ENCODE results near the gene NINL. TPM values are rescaled to one million over a fixed set of nuclear protein-coding genes. Genes with fewer than 3 reads are reported as not detected.
A peak's percentile ranks its signal among the peaks of the same experiment; 100 is the strongest.

Gene NINL
- total and polyA plus RNA-seq, 2 of the 4 experiments (the other 2 are of a cell fraction), result 3.0 to 10.4 TPM

DNA sequence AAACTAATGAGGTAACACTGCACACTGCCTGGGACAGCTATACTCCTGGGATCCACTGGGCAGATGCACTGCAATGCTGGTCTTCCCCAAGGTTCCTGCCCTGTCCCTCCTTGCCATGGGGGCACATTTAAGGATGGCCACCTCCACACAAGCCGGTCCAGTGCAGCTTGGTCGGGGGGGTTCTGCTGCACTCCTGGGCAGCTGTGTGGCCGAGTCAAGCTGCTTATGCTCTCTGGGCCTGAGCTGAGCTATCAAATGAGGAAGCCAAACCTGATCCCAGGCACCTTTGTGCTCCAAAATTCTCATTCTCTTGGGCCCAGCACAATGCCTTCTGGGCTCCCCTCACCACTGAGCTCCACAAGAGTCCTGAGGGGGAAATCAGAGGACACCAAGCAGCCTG, 37.3 kb downstream of the NINL start:
- H3K4me2 ChIP-seq (ENCODE audit: low read depth, low read length), result no peak overlapping the region
- H4K5ac ChIP-seq (ENCODE audit: low read depth, low read length), result no peak overlapping the region
- no peak overlapping the region for H3K56ac ChIP-seq (ENCODE audit: extremely low read depth, insufficient read depth, low read length)
- no peak overlapping the region for H2BK5ac ChIP-seq (ENCODE audit: low read depth, low read length, poor library complexity, severe bottlenecking)
- H2BK15ac ChIP-seq (ENCODE audit: low read depth, low read length), result no peak overlapping the region
- ATAC-seq (ENCODE audit: low read depth) (no peak), DNase-seq (no peak)
- no peak overlapping the region for H2AK5ac ChIP-seq (ENCODE audit: low read depth, low read length)
- H3K9me1 ChIP-seq (ENCODE audit: insufficient read depth, low read length), result peaks cover 37% of the 10 kb centered on the region
- TF ChIP-seq CHD1 (IDR thresholded peaks at IDR 0.05; ENCODE audit: low read depth, low read length) (no peak), FOS (IDR thresholded peaks at IDR 0.05; ENCODE audit: low read depth, low read length) (no peak), NFE2L2 (IDR thresholded peaks at IDR 0.05; ENCODE audit: low read depth, low read length) (no peak), SMC3 (IDR thresholded peaks at IDR 0.05; ENCODE audit: low read depth, low read length) (no peak), CEBPB (IDR thresholded peaks at IDR 0.05; ENCODE audit: low read depth, low read length) (no peak), RAD21 (IDR thresholded peaks at IDR 0.05; ENCODE audit: low read length) (no peak), MAFK (IDR thresholded peaks at IDR 0.05; ENCODE audit: low read depth, low read length) (no peak), POLR2A (IDR thresholded peaks at IDR 0.05; ENCODE audit: low read depth, low read length) (no peak), RCOR1 (IDR thresholded peaks at IDR 0.05; ENCODE audit: insufficient replicate concordance, low read length) (no peak), RFX5 (IDR thresholded peaks at IDR 0.05; ENCODE audit: low read depth, low read length) (no peak), MXI1 (IDR thresholded peaks at IDR 0.05; ENCODE audit: borderline replicate concordance, low read depth, low read length) (no peak), MAZ (IDR thresholded peaks at IDR 0.05; ENCODE audit: borderline replicate concordance, low read depth, low read length) (no peak), BHLHE40 (IDR thresholded peaks at IDR 0.05; ENCODE audit: low read depth, low read length) (no peak)
- TF ChIP-seq, protein P1, sequence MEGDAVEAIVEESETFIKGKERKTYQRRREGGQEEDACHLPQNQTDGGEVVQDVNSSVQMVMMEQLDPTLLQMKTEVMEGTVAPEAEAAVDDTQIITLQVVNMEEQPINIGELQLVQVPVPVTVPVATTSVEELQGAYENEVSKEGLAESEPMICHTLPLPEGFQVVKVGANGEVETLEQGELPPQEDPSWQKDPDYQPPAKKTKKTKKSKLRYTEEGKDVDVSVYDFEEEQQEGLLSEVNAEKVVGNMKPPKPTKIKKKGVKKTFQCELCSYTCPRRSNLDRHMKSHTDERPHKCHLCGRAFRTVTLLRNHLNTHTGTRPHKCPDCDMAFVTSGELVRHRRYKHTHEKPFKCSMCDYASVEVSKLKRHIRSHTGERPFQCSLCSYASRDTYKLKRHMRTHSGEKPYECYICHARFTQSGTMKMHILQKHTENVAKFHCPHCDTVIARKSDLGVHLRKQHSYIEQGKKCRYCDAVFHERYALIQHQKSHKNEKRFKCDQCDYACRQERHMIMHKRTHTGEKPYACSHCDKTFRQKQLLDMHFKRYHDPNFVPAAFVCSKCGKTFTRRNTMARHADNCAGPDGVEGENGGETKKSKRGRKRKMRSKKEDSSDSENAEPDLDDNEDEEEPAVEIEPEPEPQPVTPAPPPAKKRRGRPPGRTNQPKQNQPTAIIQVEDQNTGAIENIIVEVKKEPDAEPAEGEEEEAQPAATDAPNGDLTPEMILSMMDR (conservative IDR thresholded peaks at IDR 0.05; ENCODE audit: low read depth, low read length), result no peak
- TF ChIP-seq, protein P2, sequence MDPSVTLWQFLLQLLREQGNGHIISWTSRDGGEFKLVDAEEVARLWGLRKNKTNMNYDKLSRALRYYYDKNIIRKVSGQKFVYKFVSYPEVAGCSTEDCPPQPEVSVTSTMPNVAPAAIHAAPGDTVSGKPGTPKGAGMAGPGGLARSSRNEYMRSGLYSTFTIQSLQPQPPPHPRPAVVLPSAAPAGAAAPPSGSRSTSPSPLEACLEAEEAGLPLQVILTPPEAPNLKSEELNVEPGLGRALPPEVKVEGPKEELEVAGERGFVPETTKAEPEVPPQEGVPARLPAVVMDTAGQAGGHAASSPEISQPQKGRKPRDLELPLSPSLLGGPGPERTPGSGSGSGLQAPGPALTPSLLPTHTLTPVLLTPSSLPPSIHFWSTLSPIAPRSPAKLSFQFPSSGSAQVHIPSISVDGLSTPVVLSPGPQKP (IDR thresholded peaks at IDR 0.05; ENCODE audit: borderline replicate concordance, low read depth, low read length), result no peak
- TF ChIP-seq, protein P3, sequence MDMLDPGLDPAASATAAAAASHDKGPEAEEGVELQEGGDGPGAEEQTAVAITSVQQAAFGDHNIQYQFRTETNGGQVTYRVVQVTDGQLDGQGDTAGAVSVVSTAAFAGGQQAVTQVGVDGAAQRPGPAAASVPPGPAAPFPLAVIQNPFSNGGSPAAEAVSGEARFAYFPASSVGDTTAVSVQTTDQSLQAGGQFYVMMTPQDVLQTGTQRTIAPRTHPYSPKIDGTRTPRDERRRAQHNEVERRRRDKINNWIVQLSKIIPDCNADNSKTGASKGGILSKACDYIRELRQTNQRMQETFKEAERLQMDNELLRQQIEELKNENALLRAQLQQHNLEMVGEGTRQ (IDR thresholded peaks at IDR 0.05; ENCODE audit: low read depth, low read length), result no peak
- H2BK120ac ChIP-seq (ENCODE audit: low read depth, low read length), result no peak overlapping the region
- H3K4me3 ChIP-seq (ENCODE audit: insufficient read depth, low read depth, low read length), result no peak overlapping the region
- dilution Hi-C loops (cut with HindIII; ENCODE audit: low sequenced_read_pairs, unreplicated experiment), result no loop called here
- no TSS peak for BruUV-seq (replicated peaks)
- H3K18ac ChIP-seq (ENCODE audit: low read depth, low read length), result no peak overlapping the region
- H4K8ac ChIP-seq (ENCODE audit: low read depth in 2 of 2, low read length in 2 of 2), result no peak overlapping the region
- ChIA-PET CTCF (no interaction called here), POLR2A (ENCODE audit: unreplicated experiment) (no interaction called here)
- no peak overlapping the region for H3K9ac ChIP-seq (ENCODE audit: low read depth, low read length)
- no peak overlapping the region for H3K23ac ChIP-seq (ENCODE audit: low read depth, low read length)
- H3K9me3 ChIP-seq (ENCODE audit: control insufficient read depth, insufficient read depth, low read length), result no peaks in the 10 kb centered on the region
- H3K79me1 ChIP-seq (ENCODE audit: low read depth in 1 of 2, low read length in 2 of 2), result peaks cover 6 to 73% of the 10 kb centered on the region in 2 experiments; a peak in 3 of 4 replicates
- no peak overlapping the region for H3K27ac ChIP-seq (ENCODE audit: insufficient read depth, low read length)
- no peak overlapping the region for H3K4ac ChIP-seq (ENCODE audit: low read depth, low read length)
- no peak overlapping the region for H4K91ac ChIP-seq (ENCODE audit: insufficient read depth, low read depth, low read length)
- H3K14ac ChIP-seq (replicated peaks; ENCODE audit: low read depth, low read length), result no peak overlapping the region
- peaks cover 30% of the 10 kb centered on the region for H3K4me1 ChIP-seq (ENCODE audit: control insufficient read depth, insufficient read depth, low read length)
- no peak overlapping the region for H2AFZ ChIP-seq (replicated peaks; ENCODE audit: low read length, poor library complexity)
- H2AK9ac ChIP-seq (replicated peaks; ENCODE audit: low read depth, low read length, poor library complexity), result peak overlapping the region; percentile 5
- intact Hi-C loops (cut with micrococcal nuclease), result loop anchor here (10.0 kb wide), 1 partner anchor 47 kb away; no protein-coding TSS in a partner anchor
- peaks cover 40% of the 10 kb centered on the region for H4K20me1 ChIP-seq (ENCODE audit: insufficient read depth, low read length)
- 60% methylated on average over 3 of the region's 3 CpGs; no CpG with 5 or more reads in 1 of the 2 experiments for WGBS, 2 experiments (ENCODE audit: extremely low coverage in 2 of 2, insufficient read length in 1 of 2)
- in situ Hi-C loops (cut with MboI; ENCODE audit: low sequenced_read_pairs), result loop anchor here (25.0 kb wide), 1 partner anchor 236 kb away; no protein-coding TSS in a partner anchor
- H3K27me3 ChIP-seq (ENCODE audit: control insufficient read depth, insufficient read depth, low read length), result no peaks in the 10 kb centered on the region
- H3K36me3 ChIP-seq (ENCODE audit: control insufficient read depth, insufficient read depth, low read length), result no peaks in the 10 kb centered on the region
- no peak overlapping the region for H2BK20ac ChIP-seq (ENCODE audit: low read depth, low read length)
